Left ventricle myocardium inferior (tissue), 1 donor: Measurements from ENCODE around the gene RACGAP1. TPM values are rescaled to one million over a fixed set of nuclear protein-coding genes. Genes with fewer than 3 reads are reported as not detected.

Source experiments
- DNase-seq: peaks from one replicate; pipeline ENCODE4 v3.0.0-alpha.2; 2020
- H3K27ac ChIP-seq: fragments of 200-600 bp; replicated peaks from 2 replicates; pipeline ENCODE4 v1.8.0; 2021
- H3K27me3 ChIP-seq: fragments of 200-600 bp; 2 replicates; pipeline ENCODE4 v1.8.0; 2021; ENCODE audit warnings: low read depth
- H3K36me3 ChIP-seq: fragments of 200-600 bp; 2 replicates; pipeline ENCODE4 v1.8.0; 2021
- H3K4me1 ChIP-seq: fragments of 200-600 bp; 2 replicates; pipeline ENCODE4 v1.8.0; 2021
- H3K4me3 ChIP-seq: fragments of 200-600 bp; 2 replicates; pipeline ENCODE4 v1.8.0; 2021; ENCODE audit warnings: mild to moderate bottlenecking, moderate library complexity
- H3K9me3 ChIP-seq: fragments of 200-600 bp; replicated peaks from 2 replicates; pipeline ENCODE4 v1.8.0; 2021
- intact Hi-C: fragments of 100-400 bp; cut with micrococcal nuclease; formaldehyde crosslinking; loops from one replicate; pipeline ENCODE4 v1.11.0; 2022
- long read RNA-seq: library from polyadenylated mRNA; unstranded; transcript quantifications from one replicate; pipeline ENCODE4 v2.0.0, GENCODE V29; 2021
- total RNA-seq: library from RNA; stranded (reverse); fragmentation: NEBNext Ultra II Directional; extraction: Animal tissue kit (Norgen Biotek cat#: 25700); gene quantifications from one replicate; pipeline ENCODE4 v1.2.1, GENCODE V29; 2021
- TF ChIP-seq, protein P1 (sequence below): fragments of 200-600 bp; IDR thresholded peaks from 2 replicates; pipeline ENCODE4 v1.8.0; 2021; ENCODE audit warnings: antibody characterized with exemption, mild to moderate bottlenecking, borderline replicate concordance
- donor health status: DM: no; HTN: yes; CAD: no; lungs with severe emphysema.

The RACGAP1 gene, protein sequence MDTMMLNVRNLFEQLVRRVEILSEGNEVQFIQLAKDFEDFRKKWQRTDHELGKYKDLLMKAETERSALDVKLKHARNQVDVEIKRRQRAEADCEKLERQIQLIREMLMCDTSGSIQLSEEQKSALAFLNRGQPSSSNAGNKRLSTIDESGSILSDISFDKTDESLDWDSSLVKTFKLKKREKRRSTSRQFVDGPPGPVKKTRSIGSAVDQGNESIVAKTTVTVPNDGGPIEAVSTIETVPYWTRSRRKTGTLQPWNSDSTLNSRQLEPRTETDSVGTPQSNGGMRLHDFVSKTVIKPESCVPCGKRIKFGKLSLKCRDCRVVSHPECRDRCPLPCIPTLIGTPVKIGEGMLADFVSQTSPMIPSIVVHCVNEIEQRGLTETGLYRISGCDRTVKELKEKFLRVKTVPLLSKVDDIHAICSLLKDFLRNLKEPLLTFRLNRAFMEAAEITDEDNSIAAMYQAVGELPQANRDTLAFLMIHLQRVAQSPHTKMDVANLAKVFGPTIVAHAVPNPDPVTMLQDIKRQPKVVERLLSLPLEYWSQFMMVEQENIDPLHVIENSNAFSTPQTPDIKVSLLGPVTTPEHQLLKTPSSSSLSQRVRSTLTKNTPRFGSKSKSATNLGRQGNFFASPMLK
- total RNA-seq, result 5.4 TPM
- long read RNA-seq, result 0 reads

DNA sequence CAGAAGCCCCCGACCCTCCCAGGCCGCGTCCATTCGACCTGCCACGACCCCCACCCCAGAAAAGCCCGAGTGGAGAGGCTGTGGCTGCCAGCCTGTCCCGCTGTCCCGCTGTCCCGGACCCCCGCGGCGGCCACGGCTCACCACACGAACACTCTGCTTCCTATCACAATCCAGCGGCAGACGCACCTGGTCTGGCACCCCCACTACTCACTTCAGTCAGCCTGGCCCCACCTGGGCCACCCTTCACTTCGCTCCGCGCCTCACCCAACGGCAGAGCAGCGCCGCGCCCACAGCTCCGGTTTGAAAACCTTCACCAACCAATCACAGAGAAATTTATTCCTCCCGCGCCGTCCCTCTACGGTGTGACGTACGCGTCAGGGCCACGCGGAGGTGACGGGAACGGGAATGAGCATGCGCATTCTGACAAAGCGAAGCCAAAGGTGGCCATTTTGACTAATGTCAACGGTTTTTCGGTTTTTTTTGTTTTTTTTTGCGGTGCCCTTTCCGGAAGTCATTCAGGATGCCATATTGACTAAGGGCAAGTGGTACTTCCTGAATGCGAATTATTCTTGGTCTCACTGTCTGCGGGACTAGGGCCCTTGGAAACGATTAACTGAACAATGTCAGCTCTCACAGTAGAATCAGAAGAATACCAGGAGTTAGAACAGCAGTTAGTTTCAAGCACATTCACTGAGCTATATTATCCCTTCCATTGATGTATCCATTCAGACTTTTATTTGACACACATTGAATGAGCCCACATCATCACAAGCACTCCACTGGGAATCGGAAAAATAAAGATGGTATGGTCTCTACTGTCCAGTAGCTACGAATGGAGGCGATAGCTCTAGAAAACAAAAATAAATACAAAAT, at the start of gene RACGAP1:
Gene RACGAP1 (minus strand): TSS at position 308 of the 873 bp plus-strand sequence. CDS start 8,779 bp downstream, outside the sequence.
- TF ChIP-seq, protein P1, sequence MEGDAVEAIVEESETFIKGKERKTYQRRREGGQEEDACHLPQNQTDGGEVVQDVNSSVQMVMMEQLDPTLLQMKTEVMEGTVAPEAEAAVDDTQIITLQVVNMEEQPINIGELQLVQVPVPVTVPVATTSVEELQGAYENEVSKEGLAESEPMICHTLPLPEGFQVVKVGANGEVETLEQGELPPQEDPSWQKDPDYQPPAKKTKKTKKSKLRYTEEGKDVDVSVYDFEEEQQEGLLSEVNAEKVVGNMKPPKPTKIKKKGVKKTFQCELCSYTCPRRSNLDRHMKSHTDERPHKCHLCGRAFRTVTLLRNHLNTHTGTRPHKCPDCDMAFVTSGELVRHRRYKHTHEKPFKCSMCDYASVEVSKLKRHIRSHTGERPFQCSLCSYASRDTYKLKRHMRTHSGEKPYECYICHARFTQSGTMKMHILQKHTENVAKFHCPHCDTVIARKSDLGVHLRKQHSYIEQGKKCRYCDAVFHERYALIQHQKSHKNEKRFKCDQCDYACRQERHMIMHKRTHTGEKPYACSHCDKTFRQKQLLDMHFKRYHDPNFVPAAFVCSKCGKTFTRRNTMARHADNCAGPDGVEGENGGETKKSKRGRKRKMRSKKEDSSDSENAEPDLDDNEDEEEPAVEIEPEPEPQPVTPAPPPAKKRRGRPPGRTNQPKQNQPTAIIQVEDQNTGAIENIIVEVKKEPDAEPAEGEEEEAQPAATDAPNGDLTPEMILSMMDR, result no peak
- intact Hi-C loops, result no loop called here
- Histone ChIP-seq H3K27ac (peak within 1 kb of the TSS; percentile 64), H3K4me1 (peaks cover 11% of the 10 kb centered on the region), H3K27me3 (no peaks in the 10 kb centered on the region), H3K36me3 (no peaks in the 10 kb centered on the region), H3K4me3 (peak within 1 kb of the TSS; percentile 84), H3K9me3 (no peaks in the 10 kb centered on the region)
- peak; percentile 93 for DNase-seq

GRCh38 chr12:50073712-50074111, 48.4 kb upstream of the RACGAP1 start:
- TF ChIP-seq, protein P1, result no peak
- H3K4me1 ChIP-seq, result peaks cover 9% of the 10 kb centered on the region
- no peaks in the 10 kb centered on the region for H3K27me3 ChIP-seq
- H3K36me3 ChIP-seq, result no peaks in the 10 kb centered on the region
- H3K27ac ChIP-seq, result no peak overlapping the region
- intact Hi-C loops, result no loop called here
- H3K9me3 ChIP-seq, result no peaks in the 10 kb centered on the region
- no peak for DNase-seq
- no peak overlapping the region for H3K4me3 ChIP-seq

- TF ChIP-seq, protein P1, result no peak
- H3K9me3 ChIP-seq, result no peaks in the 10 kb centered on the region
- no peak overlapping the region for H3K4me3 ChIP-seq
- peaks cover 9% of the 10 kb centered on the region for H3K4me1 ChIP-seq
- DNase-seq, result no peak
- intact Hi-C loops, result no loop called here
- H3K36me3 ChIP-seq, result no peaks in the 10 kb centered on the region
- no peaks in the 10 kb centered on the region for H3K27me3 ChIP-seq
- H3K27ac ChIP-seq, result no peak overlapping the region
These were observed 47.9 kb upstream of the RACGAP1 start for GRCh38 chr12:50073206-50073605.

GRCh38 chr12:50072198-50072907, 47.1 kb upstream of the RACGAP1 start:
- TF ChIP-seq, protein P1, result no peak
- intact Hi-C loops, result no loop called here

More at GRCh38 chr12:50072198-50072907, 47.1 kb upstream of the RACGAP1 start:
- H3K27me3 ChIP-seq, result no peaks in the 10 kb centered on the region
- no peak overlapping the region for H3K27ac ChIP-seq
- H3K4me3 ChIP-seq, result no peak overlapping the region
- H3K36me3 ChIP-seq, result no peaks in the 10 kb centered on the region
- DNase-seq, result no peak
- peaks cover 9% of the 10 kb centered on the region for H3K4me1 ChIP-seq
- no peaks in the 10 kb centered on the region for H3K9me3 ChIP-seq
